GM21825 (cell line): ENCODE measurements around the gene TANGO6.

Experiments used
- ATAC-seq: cut with Tn5 transposase; IDR thresholded peaks from one replicate; pipeline ENCODE4 v1.9.1; 2021; ENCODE audit warnings: mild to moderate bottlenecking, moderate library complexity; ENCODE audit not compliant: unreplicated experiment

TANGO6 gene

DNA sequence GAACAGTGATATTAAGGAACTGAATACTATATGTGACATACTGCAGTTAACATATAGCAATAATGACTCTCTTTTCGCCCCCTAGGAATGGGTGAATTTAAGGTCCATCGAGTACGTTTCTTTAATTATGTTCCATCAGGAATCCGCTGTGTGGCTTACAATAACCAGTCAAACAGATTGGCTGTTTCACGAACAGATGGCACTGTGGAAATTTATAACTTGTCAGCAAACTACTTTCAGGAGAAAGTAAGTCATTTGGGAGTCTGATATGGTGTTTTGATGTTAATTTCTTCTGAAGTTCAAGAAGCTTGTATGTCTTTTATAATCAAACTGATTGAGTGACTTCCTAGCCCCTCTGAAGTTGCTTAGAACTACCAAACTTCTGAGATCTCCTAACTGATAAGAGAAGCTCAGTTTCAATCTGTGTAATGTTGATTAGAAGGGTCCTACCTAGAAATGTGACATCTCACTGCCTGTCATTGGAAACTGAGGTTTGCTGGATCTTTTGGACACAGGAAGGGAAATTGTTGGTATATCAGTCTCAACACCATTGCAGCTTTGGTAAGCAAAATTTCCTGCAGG, 290.1 kb downstream of the TANGO6 start:
- no peak for ATAC-seq
